Activated T-helper 17 cell treated with anti-CD3 and anti-CD28 coated beads, Interleukin-2, amount 50 U/mL, for 72 hours (primary cell): ENCODE results near the gene TRAPPC12. TPM values are rescaled to one million over a fixed set of nuclear protein-coding genes. Genes with fewer than 3 reads are reported as not detected.
A peak's percentile ranks its signal among the peaks of the same experiment; 100 is the strongest.

Experiments used
- ATAC-seq: fragments of 150-1000 bp; cut with Tn5 transposase; replicated peaks from 2 replicates; pipeline ENCODE4 v1.10.0; 2021; ENCODE audit warnings: mild to moderate bottlenecking, moderate library complexity
- H3K27ac Mint-ChIP-seq: one replicate; pipeline ENCODE4 v1.8.0; 2022; ENCODE audit warnings: mixed read lengths
- H3K27me3 Mint-ChIP-seq: one replicate; pipeline ENCODE4 v1.8.0; 2022; ENCODE audit warnings: mixed read lengths
- H3K36me3 Mint-ChIP-seq: one replicate; pipeline ENCODE4 v1.8.0; 2022; ENCODE audit warnings: low read depth, mild to moderate bottlenecking, mixed read lengths
- H3K4me1 Mint-ChIP-seq: one replicate; pipeline ENCODE4 v1.8.0; 2022; ENCODE audit warnings: mixed read lengths
- H3K4me3 Mint-ChIP-seq: one replicate; pipeline ENCODE4 v1.8.0; 2022; ENCODE audit warnings: mild to moderate bottlenecking, mixed read lengths
- H3K9me3 Mint-ChIP-seq: one replicate; pipeline ENCODE4 v1.8.0; 2022; ENCODE audit warnings: mixed read lengths
- total RNA-seq, 2 donors: library from RNA; stranded (reverse); gene quantifications; one replicate each; pipeline ENCODE4 v1.2.3, GENCODE V29; 2022

The TRAPPC12 gene
- total RNA-seq, 2 donors from 2014 or later, result 67.2 to 70.6 TPM

GRCh38 chr2:3387644-3388411, 8.3 kb downstream of the TRAPPC12 start:
- Mint-ChIP-seq H3K36me3 (peaks cover 54% of the 10 kb centered on the region), H3K9me3 (no peaks in the 10 kb centered on the region), H3K27ac (no peak overlapping the region), H3K4me3 (no peak overlapping the region), H3K4me1 (peaks cover 4% of the 10 kb centered on the region), H3K27me3 (no peaks in the 10 kb centered on the region)
- ATAC-seq, result no peak

- Mint-ChIP-seq H3K4me1 (peaks cover 4% of the 10 kb centered on the region), H3K36me3 (peaks cover 60% of the 10 kb centered on the region), H3K9me3 (no peaks in the 10 kb centered on the region), H3K27me3 (no peaks in the 10 kb centered on the region), H3K4me3 (no peak overlapping the region), H3K27ac (no peak overlapping the region)
- no peak for ATAC-seq
Measured at GRCh38 chr2:3388412-3388738, 8.9 kb downstream of the TRAPPC12 start.

GRCh38 chr2:3389193-3389592, 9.7 kb downstream of the TRAPPC12 start:
- Mint-ChIP-seq H3K9me3 (no peaks in the 10 kb centered on the region), H3K27me3 (no peaks in the 10 kb centered on the region), H3K4me1 (peaks cover 4% of the 10 kb centered on the region), H3K36me3 (peaks cover 68% of the 10 kb centered on the region), H3K4me3 (no peak overlapping the region), H3K27ac (no peak overlapping the region)
- no peak for ATAC-seq

- Mint-ChIP-seq H3K36me3 (peaks cover 76% of the 10 kb centered on the region), H3K27ac (no peak overlapping the region), H3K27me3 (no peaks in the 10 kb centered on the region), H3K9me3 (peaks cover 3% of the 10 kb centered on the region), H3K4me3 (no peak overlapping the region), H3K4me1 (peaks cover 4% of the 10 kb centered on the region)
- no peak for ATAC-seq
Measured at GRCh38 chr2:3390041-3390440, 10.5 kb downstream of the TRAPPC12 start.

DNA sequence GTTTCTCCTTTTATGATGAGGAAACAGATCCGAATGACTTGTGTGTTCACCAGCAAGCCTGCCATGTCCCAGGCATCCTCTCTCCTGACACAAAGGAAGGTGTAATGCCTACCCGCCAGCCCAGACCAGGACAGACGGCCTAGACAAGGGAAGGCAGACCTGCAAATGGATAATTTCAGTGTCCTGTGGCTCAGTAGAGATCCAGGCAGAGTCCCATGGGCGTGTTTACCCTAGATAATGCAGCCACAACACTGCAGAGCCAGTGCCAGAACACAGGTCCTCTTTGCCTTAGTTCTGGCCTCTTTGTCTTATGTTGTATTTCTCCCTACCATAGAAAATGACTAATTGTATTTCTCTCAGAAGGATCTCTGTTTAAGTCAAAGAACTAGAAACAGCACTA, 12.7 kb downstream of the TRAPPC12 start:
- Mint-ChIP-seq H3K36me3 (peaks cover 85% of the 10 kb centered on the region), H3K27me3 (no peaks in the 10 kb centered on the region), H3K4me3 (no peak overlapping the region), H3K4me1 (peaks cover 4% of the 10 kb centered on the region), H3K9me3 (peaks cover 10% of the 10 kb centered on the region), H3K27ac (no peak overlapping the region)
- ATAC-seq, result no peak

- Mint-ChIP-seq H3K9me3 (peaks cover 10% of the 10 kb centered on the region), H3K36me3 (peaks cover 89% of the 10 kb centered on the region), H3K4me1 (no peaks in the 10 kb centered on the region), H3K27me3 (no peaks in the 10 kb centered on the region), H3K27ac (peak overlapping the region; percentile 20), H3K4me3 (no peak overlapping the region)
- no peak for ATAC-seq
Measured at GRCh38 chr2:3396920-3397559, 17.5 kb downstream of the TRAPPC12 start.

- ATAC-seq, result no peak
- H3K27me3 Mint-ChIP-seq, result no peaks in the 10 kb centered on the region
- H3K4me3 Mint-ChIP-seq, result no peak overlapping the region
- peaks cover 10% of the 10 kb centered on the region for H3K9me3 Mint-ChIP-seq
- peaks cover 89% of the 10 kb centered on the region for H3K36me3 Mint-ChIP-seq
- no peak overlapping the region for H3K27ac Mint-ChIP-seq
- no peaks in the 10 kb centered on the region for H3K4me1 Mint-ChIP-seq
Measured at GRCh38 chr2:3398857-3399256, 19.4 kb downstream of the TRAPPC12 start.

GRCh38 chr2:3399381-3399780, 19.9 kb downstream of the TRAPPC12 start:
- Mint-ChIP-seq H3K4me1 (no peaks in the 10 kb centered on the region), H3K27ac (no peak overlapping the region), H3K9me3 (peaks cover 10% of the 10 kb centered on the region), H3K4me3 (no peak overlapping the region), H3K36me3 (peaks cover 89% of the 10 kb centered on the region), H3K27me3 (no peaks in the 10 kb centered on the region)
- no peak for ATAC-seq

DNA sequence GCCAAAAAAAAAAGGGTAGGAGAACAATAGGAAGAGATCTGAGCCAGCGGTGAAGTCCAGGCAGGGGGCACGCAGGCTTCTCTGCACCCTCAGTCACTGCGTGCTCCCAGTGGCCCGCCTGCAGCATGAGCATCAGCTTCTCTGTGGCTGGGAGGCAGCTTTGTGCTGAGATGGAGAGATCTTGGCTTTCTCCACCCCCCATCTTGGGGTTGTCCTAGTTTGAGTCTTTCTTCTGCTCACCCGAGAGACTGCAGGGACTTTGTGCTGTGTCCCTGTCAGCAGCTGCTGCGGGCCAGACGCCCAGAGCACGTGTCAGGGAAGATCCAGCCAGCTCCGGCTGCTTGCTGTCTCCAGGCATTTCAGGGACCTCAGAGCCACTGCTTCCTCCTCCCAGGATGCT, 20.3 kb downstream of the TRAPPC12 start:
- H3K36me3 Mint-ChIP-seq, result peaks cover 89% of the 10 kb centered on the region
- ATAC-seq, result no peak

GRCh38 chr2:3403587-3404334, 24.3 kb downstream of the TRAPPC12 start:
- peaks cover 77% of the 10 kb centered on the region for H3K36me3 Mint-ChIP-seq
- H3K27ac Mint-ChIP-seq, result peak overlapping the region; percentile 10
- ATAC-seq, result no peak
- no peak overlapping the region for H3K4me3 Mint-ChIP-seq
- H3K9me3 Mint-ChIP-seq, result no peaks in the 10 kb centered on the region
- no peaks in the 10 kb centered on the region for H3K27me3 Mint-ChIP-seq
- no peaks in the 10 kb centered on the region for H3K4me1 Mint-ChIP-seq

More for the DNA sequence above, 20.3 kb downstream of the TRAPPC12 start:
- peaks cover 9% of the 10 kb centered on the region for H3K9me3 Mint-ChIP-seq
- no peaks in the 10 kb centered on the region for H3K27me3 Mint-ChIP-seq
- no peak overlapping the region for H3K4me3 Mint-ChIP-seq
- H3K27ac Mint-ChIP-seq, result no peak overlapping the region
- H3K4me1 Mint-ChIP-seq, result no peaks in the 10 kb centered on the region

- Mint-ChIP-seq H3K4me3 (no peak overlapping the region), H3K4me1 (no peaks in the 10 kb centered on the region), H3K27me3 (no peaks in the 10 kb centered on the region), H3K27ac (peak overlapping the region; percentile 10), H3K36me3 (peaks cover 74% of the 10 kb centered on the region), H3K9me3 (no peaks in the 10 kb centered on the region)
- no peak for ATAC-seq
Measured at GRCh38 chr2:3404349-3404894, 24.9 kb downstream of the TRAPPC12 start.

DNA sequence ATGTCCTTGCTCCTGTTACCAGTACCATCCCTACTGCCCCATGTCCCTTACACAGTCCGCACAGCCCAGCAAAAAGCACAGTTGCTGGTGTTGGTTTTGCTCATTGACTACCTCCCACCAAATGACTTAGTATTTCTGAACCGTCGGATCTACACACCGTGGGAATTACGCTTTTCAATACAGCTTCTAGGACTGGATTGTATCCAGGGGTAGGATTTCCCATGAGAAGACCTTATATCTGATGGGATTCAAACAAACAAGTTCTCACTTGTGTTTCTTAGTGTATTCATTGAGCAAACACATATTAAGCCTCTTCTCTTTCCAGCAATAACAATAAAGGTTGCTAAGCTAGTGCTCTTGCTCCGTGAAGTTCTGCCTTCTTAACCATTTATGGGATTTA, 25.8 kb downstream of the TRAPPC12 start:
- H3K36me3 Mint-ChIP-seq, result peaks cover 80% of the 10 kb centered on the region
- no peak overlapping the region for H3K27ac Mint-ChIP-seq
- no peaks in the 10 kb centered on the region for H3K27me3 Mint-ChIP-seq
- H3K4me1 Mint-ChIP-seq, result no peaks in the 10 kb centered on the region
- no peaks in the 10 kb centered on the region for H3K9me3 Mint-ChIP-seq
- no peak for ATAC-seq
- H3K4me3 Mint-ChIP-seq, result no peak overlapping the region

GRCh38 chr2:3405876-3406275, 26.4 kb downstream of the TRAPPC12 start:
- Mint-ChIP-seq H3K9me3 (no peaks in the 10 kb centered on the region), H3K36me3 (peaks cover 79% of the 10 kb centered on the region), H3K27ac (no peak overlapping the region), H3K27me3 (no peaks in the 10 kb centered on the region), H3K4me3 (no peak overlapping the region), H3K4me1 (no peaks in the 10 kb centered on the region)
- no peak for ATAC-seq

DNA sequence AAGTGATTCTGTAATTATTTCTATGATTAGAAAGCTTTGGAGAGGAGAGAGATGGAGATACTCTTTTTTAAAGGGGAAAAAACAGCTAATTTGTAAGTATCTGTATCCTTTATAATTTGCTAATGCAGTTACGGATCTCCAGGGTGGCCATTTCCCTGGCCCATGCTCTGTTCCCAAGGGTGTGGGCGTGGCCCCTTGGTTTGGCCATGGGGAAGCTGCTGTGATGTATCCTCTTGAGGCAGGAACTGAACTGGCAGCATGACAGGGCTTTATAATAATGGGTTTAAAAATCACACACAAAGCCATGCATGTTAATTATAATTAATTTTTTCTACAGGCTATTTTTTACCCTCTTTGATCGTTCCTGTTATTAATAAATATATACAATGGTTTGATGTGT, 27.0 kb downstream of the TRAPPC12 start:
- H3K27me3 Mint-ChIP-seq, result no peaks in the 10 kb centered on the region
- no peaks in the 10 kb centered on the region for H3K4me1 Mint-ChIP-seq
- H3K4me3 Mint-ChIP-seq, result no peak overlapping the region
- peaks cover 73% of the 10 kb centered on the region for H3K36me3 Mint-ChIP-seq
- no peaks in the 10 kb centered on the region for H3K9me3 Mint-ChIP-seq
- no peak for ATAC-seq
- H3K27ac Mint-ChIP-seq, result no peak overlapping the region

DNA sequence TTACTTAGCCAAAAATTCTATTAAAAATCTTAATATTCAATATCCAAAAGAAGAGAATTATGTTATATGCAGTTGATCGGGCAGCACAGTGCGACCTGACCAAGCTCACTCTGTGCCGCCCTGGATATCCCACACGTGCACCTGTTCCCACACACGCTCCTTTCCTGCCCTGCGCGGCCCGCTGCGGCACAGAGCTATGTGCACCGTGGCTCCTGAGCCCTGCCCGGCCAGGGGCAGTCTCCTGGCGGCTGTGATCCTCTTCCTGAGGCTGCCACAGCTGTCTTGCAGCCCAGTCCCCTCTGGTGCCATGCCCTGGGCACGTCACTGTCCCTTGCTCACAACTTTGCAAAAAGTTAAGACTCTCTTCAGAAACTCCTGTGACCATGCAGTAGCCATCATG, 29.3 kb downstream of the TRAPPC12 start:
- ATAC-seq, result no peak
- Mint-ChIP-seq H3K4me3 (no peak overlapping the region), H3K36me3 (peaks cover 50% of the 10 kb centered on the region), H3K4me1 (no peaks in the 10 kb centered on the region), H3K27me3 (no peaks in the 10 kb centered on the region), H3K27ac (no peak overlapping the region), H3K9me3 (no peaks in the 10 kb centered on the region)
